Fibroblast of peridontal ligament (primary cell): Measurements from ENCODE around the gene OR2T29.
"Not testable (repeated sequence)": the region's sequence is repeated elsewhere in the genome, so short reads cannot be mapped to it uniquely, and the experiment has no call there.

ENCODE experiments used
- DNase-seq: peaks from one replicate; pipeline ENCODE4 v3.0.0-alpha.2; 2010; ENCODE audit errors: extremely low read depth

Gene OR2T29, protein sequence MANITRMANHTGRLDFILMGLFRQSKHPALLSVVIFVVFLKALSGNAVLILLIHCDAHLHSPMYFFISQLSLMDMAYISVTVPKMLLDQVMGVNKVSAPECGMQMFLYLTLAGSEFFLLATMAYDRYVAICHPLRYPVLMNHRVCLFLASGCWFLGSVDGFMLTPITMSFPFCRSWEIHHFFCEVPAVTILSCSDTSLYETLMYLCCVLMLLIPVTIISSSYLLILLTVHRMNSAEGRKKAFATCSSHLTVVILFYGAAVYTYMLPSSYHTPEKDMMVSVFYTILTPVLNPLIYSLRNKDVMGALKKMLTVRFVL

DNA sequence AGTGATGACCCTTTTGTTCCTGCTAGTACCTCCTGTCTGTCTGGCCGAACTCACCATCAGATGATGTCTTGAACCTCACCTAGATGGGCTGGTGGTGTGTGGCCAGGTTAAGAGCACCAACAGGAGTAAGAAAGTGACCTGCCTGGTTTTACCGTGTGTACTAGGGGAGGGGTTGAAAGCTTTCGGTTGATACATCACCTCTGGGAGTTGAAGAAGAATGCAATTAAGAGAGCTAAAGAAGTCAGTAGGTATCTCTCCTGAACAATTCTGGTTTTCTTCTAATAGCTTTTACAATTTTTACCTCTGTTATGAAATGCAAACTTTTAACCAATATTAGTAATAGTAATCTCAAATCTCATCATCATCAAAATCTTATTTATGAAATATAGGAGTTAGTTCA is at the start of gene OR2T29:
OR2T29 (minus strand) TSS at position 101 of the 400 bp plus-strand sequence. CDS start 3,281 bp downstream, outside the sequence.
- not testable (repeated sequence) for DNase-seq

DNA sequence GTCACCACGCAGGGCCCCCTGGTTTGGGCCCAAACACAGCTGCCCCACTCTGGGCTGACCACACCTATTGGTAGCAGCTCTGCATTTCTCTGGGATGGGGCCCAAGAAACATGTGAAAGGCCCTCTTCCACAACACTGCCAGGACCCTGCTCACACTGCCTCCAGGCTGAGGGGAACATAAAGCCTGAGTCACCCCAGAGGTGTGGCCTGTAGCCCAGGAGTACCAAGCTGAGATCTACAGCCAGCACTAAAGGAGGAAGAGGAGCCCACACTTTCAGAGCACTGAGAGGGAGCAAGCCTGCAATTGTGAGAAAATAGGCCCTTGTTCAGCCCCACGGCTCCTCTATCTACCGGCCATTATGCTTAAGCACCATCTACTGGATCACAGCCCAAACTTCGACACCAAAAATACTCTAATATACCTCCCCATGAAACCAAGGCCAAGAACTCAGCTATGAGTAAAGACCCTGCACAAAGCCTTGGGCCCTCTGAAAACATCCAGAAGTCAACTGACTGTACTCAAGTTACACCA is 49.4 kb upstream of the OR2T29 start:
- DNase-seq = no peak

DNA sequence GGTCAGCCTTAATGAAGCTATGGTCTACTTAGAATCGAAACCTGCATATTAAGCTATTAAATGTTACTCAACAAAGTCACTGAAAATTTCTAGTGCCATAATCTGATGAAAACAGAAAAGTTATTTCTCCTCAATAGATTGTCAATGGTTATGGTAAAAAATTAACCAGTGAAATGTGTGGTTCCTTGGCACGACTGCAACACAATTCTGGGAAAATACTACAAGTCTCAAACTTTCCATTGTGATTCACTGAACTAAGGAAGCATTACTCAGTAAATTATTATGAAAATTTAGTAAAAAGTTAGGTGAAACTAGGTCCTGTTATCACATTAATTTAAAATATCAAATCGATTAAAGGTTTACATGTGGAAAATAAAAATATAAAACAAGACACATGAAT is 47.7 kb upstream of the OR2T29 start:
- DNase-seq = no peak

DNA sequence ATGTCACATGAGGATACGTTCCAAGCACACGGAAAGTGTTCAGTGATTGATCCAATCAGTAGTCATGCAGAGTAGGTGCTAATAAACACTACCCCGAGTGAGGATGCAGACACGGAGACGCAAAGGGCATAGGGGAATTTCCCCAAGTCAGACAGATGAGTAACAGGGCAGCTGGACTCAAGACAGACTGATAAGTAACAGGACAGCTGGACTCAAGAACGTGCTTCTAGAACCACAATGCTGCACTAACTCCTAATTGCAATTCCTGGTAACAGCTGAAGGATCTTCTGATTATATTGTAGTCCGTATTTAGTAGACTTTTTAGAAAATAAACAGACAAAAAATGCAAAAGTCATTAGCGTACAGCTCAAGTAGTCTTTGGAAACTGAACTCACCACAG is 36.8 kb upstream of the OR2T29 start:
- no peak for DNase-seq

DNA sequence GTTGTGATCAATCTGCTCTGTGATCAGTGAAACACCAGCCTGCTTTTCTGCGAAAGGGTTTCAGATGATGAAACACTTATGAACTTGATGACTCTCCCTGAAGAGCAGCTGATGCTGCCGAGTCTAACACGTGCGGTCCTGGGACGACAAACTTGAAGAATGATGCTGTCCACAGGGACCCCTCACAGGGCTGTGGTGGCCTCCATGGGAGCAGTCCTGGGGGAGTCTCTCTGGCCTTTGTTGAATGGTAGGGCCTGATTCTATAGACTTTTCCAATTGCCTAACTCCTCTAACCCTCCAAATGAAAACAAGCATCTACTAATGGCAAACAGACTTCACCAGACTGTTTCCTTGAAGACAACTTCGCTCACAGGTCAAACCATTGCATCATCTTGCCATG is 35.0 kb upstream of the OR2T29 start, which contains the start of gene OR2T10:
OR2T10 (minus strand) TSS at position 112 of the 400 bp plus-strand sequence. CDS start 3,932 bp downstream, outside the sequence.
- no peak for DNase-seq

DNA sequence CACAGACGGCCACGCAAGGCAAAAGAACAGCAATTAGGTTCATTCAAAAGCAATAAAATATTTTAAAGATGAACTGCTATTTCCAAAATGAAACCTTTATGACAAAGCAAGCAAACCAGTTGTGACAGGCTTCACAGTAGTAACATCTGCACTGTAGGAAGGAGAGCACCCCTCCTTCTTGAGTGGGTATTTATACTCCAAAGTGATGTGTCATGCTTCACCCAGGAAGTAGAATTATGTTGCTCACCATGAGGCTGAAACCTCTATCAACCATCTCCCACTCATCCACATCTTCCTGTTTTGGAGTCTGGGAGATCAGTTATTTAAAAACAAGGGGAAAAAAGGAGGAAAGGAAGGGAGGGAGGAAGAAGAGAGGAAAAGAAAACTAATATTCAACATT is 34.0 kb upstream of the OR2T29 start:
- DNase-seq = no peak

DNA sequence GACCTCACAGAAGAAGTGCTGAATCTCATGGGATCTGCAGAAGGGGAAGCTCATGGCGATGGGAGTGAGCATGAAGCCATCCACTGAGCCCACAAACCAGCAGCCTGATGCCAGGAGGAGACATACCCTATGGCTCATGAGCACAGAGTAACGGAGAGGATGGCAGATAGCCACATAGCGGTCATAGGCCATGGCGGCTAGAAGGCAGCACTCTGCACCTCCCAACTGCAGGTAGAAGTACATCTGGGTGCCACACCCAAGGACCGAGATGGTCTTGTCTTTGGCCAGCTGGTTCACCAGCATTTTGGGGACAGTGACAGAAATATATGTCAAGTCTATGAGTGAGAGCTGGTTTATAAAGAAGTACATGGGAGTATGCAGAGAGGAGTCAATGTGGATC is 30.7 kb upstream of the OR2T29 start:
- no peak for DNase-seq

DNA sequence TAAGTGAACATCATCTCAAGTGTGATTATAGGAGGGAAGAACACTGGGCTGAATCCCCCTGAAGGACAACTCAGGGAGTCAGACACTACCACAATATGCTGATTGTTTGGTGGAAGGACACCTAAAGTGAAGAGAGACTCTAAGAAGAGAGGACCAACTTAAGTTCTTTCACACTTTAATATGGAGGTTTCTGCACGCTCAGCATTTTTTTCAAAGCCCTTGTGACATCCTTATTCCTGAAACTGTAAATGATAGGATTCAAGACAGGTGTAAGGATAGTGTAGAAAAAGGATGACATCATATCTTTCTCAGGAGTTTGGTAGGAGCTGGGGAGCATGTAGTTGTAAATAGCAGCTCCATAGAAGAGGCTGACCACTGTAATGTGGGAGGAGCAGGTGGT is 30.1 kb upstream of the OR2T29 start:
- no peak for DNase-seq

DNA sequence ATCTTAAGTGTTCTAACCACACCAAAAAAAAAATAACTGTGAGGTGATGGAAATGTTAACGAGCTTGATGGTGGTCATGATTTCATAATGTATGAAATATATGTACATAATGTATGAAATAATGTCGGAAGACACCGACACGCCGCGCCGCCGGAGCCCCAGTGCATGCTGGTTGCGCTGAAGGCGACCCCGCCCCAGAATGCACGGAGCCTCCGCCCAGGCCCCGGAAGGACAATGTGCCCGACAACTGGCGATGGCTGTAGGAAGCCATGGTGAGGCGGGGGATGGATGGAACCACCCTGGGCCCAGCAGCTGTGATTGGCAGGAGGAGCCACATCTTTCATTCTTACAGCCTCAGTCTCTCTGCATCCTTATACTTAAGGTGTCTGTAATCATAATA is 27.5 kb upstream of the OR2T29 start:
- no peak for DNase-seq

DNA sequence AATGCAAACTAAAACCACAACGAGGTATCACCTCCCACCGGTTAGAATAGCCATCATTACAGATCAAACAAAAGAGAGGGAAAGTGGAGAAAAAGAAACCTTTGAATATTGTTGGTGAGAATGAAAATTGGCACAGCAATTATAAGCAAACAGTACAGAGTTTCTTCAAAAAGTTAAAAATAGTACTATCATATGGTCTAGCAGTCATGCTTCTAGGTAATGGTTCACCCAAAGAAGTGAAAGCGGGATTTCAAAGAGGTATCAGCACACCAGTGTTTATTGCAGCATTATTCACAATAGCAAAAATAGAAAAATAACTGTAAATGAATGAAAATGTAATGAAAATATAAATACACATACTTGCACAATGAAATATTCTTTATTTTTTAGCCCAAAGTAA is 26.8 kb upstream of the OR2T29 start:
- no peak for DNase-seq

DNA sequence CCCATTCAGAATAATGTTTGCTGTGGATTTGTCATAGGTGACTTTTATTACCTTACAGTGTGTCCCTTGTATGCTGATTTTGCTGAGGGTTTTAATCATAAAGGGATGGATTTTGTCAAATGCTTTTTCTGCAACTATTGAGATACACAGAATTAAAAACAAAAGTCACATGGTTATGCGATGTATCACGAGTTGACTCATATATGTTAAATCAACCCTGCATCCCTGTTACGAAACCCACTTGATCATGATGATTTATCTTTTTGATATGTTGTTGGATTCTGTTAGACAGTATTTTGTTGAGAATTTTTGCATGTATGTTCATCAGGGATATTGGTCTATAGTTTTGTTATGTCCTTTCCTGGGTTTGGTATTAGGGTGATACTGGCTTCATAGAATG is 22.7 kb upstream of the OR2T29 start:
- DNase-seq = no peak

DNA sequence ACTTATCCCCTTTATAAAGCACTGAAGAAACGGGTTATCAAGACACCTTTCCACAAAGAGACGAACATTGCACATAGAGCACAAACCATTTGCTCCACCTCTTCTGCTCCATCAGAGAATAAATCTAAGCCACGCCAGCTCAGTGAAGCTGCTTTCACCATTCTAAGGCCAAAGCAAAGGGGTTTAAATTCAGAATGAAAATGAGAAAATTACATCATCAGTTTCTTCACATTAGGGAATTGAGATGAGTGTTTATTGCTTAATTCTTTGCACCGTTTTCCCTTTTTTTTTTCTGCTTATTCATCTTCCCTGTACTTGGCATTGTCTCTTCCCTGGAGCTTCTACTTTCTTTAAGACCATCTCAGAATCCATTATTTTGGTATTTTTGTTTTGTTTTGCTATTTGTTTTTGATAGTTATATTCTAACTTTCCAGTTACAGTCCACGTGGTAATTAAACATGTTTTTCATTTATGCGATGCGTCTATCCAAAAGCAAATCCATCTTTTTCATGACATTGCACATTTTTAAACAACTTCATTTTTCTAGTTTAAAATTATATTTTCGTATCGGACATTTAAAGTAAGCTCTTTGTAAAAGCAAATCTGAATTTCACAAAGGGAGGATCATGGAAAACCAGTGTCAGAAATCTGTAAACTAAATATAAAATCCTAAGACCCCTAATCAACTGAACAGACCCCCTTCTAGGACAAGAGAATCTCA is 13.8 kb upstream of the OR2T29 start:
- DNase-seq = no peak

DNA sequence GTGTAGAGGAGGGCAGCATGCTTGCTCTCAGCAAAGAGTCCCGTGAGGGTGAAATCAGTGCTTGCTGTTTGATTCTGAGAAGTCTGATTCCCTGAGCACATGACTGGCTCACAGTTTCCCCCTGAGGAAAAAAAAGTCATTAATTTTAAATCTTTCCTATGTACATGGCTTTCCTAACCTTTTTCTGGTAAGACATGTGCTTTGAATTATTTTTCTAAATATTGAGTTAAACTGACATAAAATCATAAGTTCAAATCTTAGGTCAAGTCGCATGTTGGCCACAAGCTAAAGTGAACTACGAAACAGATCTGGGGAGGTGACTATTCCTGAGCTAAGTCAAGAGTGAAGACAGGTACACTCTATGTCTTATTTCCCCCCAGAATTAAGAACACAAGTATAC is 12.1 kb upstream of the OR2T29 start, which contains the start of gene OR2T34:
OR2T34 (minus strand) TSS at position 101 of the 400 bp plus-strand sequence; CDS start at position 101, 0 bp downstream.
- not testable (repeated sequence) for DNase-seq

DNA sequence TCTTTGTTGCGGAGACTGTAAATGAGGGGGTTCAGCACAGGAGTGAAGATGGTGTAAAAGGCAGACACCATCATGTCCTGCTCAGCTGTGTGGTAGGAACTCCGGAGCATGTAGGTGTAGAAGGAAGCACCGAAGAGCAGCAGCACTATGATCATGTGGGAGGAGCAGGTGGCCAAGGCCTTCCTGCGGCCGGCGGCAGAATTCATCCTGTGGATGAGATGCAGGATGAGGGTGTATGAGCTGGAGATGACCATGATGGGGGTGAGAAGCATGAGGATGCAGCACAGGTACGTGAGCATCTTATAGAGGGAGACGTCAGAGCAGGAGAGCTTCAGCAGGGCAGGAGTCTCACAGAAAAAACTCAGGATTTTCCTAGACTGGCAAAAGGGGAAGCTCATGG is 11.3 kb upstream of the OR2T29 start:
- DNase-seq = not testable (repeated sequence)

DNA sequence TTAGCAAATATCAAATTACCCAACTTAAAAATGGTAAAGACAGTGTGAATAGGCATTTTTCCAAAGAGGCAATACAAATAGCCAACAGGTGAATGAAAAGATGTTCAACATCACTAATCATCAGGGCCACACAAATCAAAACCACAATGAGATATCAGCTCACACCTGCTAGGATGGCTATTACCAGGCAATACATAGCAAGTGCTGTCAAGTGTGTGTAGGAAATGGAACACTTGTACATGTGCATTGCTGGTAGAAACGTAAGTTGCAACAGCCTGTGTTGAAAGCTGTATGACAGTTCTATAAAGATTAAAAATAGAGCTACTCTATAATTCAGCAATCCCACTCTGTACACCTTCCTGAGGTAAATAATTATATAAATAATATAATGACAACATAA is 9.5 kb upstream of the OR2T29 start:
- not testable (repeated sequence) for DNase-seq

DNA sequence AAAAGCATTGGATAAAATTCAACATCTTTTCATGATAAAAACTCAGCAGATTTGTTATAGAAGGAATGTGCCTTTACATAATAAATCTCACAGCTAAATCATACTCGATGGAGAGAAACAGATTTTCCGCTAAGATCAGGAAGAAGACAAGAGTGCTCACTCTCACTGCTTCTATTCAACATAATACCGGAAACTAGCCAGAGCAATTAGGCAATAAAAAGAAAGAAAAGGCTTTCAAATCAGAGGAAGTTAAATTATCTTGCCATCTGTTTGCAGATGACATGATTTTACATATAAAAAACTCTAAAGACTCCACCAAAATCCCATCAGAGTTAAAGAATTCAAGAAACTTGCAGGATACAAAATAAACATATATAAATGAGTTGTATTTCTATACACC is 8.2 kb upstream of the OR2T29 start:
- not testable (repeated sequence) for DNase-seq

DNA sequence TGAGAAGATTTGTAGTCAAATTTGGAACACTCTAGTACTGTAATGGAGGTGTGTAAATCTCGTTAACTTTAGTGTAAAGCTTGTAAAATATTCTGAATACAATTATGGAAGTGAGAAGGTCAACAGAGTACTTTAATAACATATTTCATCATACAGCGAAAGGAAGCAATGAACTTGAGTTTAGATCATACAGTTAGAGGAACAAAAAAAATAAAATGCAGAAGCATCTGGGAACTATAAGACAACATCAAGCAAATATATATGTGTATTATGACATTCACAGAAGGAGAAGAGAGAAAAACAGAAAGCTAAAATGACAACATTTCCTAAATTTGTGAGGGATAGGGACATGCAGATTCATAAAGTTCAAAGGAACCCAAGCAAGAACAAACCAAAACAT is 6.5 kb upstream of the OR2T29 start:
- DNase-seq = not testable (repeated sequence)

DNA sequence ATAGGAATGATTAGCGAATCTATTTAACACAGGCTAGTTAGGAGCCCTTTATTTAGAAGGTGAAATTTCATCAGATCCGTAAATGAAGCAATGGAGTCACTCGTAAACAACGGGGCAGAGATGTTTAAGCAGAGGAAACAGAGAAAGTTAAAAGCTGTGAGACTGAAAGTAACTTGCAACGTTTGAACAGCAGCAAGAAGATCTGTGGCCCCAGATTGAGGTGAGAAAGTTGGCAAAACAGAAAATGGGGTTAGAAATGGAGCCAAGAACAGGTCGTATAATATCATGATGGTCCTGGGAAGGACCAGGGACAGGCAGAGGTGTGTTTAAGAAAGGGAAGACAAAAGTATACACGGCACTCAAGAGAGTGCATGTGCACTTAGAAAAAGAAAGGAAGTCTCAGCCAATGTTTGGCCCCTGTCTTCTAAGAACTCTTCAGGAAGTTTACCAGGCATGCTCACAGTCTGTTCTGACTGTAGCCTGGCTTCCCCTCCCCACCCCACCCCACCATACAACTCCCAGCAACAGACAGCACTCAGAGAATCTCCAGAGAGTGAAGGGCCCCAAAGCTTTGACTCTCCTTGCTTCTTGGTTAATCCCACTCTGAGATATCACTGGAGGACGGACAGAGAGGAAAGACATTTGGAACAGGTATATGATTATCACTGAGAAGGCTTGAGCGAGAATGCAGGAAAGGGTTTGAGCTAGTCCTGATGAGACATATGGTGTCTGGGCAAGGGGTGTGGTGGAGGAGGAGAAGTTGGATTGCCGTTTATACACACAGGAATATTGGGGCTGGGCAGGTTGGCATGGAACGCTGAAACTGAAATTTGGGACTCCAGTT is 3.2 kb upstream of the OR2T29 start:
- not testable (repeated sequence) for DNase-seq

DNA sequence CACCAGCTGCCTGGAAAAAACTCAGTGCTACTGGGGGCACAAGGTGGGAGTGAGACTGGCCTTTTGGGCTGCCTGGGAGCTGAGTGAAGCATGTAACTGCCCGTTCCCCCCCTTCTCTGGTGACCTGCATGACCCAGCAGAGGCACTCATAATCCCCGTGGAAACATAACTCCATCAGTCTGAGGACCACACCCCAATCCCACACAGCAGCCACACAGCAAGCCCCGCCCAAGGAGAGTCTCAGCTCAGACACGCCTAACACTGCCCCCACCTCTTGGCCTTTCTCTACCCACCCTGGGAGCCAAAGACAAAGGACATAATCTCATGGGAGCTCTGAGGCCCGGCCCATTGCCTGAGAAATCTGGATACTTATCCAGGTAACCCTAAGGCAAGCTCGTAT is 11.5 kb downstream of the OR2T29 start:
- DNase-seq = not testable (repeated sequence)

DNA sequence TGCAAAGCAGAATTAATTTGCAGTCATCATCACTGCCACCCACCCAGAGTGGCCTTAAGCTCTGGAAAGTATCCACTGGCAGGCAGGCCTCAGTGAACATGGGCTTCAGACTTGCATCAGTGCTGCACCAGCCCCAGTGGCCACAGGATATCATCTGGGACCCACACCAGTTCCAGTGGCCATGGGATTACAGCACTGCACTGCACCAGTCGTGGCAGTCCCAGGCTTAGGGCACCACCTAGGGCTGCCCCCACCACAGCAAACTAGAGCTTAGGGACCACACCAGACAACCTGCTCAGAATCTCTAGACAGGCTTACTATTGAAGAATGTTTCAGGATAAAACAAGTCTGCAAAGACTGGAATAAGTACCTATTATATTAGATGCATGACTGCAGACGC is 15.2 kb downstream of the OR2T29 start:
- not testable (repeated sequence) for DNase-seq

DNA sequence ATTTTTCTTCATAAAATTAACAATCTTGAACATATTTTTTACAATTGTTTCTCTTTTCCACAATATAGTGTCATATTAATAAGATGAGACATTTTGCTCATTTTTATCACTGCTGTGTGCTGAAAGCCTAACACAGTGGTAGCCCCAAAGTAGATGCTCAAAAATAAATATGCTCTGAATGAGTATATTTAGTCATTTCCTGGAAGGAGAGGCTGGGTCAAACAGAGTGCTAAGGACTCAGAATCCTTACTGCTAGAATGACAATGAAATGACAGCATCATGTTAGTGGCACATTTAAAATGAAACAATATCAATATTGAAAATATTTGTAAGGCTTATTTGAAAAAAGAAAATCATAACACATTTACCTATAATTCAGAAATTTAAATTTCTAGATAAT is 25.1 kb downstream of the OR2T29 start:
- DNase-seq = not testable (repeated sequence)

DNA sequence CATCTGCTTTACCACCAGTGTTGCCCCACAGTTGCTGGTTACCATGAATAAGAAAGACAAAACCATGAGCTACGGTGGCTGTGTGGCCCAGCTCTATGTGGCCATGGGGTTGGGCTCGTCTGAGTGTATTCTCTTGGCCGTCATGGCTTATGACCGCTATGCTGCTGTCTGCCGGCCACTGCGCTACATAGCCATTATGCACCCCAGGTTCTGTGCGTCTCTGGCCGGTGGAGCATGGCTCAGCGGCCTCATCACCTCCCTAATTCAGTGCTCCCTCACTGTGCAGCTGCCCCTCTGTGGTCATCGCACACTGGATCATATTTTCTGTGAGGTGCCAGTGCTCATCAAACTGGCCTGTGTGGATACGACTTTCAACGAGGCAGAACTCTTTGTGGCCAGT is 40.7 kb downstream of the OR2T29 start:
- DNase-seq = no peak
